Heart left ventricle (tissue), 16 donors: Measurements from ENCODE around the gene BRPF1. TPM values are rescaled to one million over a fixed set of nuclear protein-coding genes. Genes with fewer than 3 reads are reported as not detected.
A peak's percentile ranks its signal among the peaks of the same experiment; 100 is the strongest.

Source experiments
- ATAC-seq, 4 donors: fragments of 200-7000 bp; cut with Tn5 transposase; one replicate each; pipeline ENCODE4 v1.9.1; 2020 to 2022; ENCODE audit warnings: moderate library complexity in 4 of 4, mild to moderate bottlenecking in 3 of 4, moderate number of reproducible peaks in 1 of 4
- DNase-seq, 5 donors: peaks; one replicate each; pipeline ENCODE4 v3.0.0-alpha.2; 2020
- H3K27ac ChIP-seq, 12 donors: fragments of 200-600 bp; sonication (generic) in 4 of 12; one replicate each; pipeline versions ENCODE4 v1.5.0 to v1.8.0; 2016 to 2022; ENCODE audit warnings: mild to moderate bottlenecking in 2 of 12
- H3K27me3 ChIP-seq, 9 donors: fragments of 200-600 bp; sonication (generic) in 2 of 9; one replicate each; pipeline versions ENCODE4 v1.5.1 to v1.8.0; 2016 to 2022; ENCODE audit warnings: mild to moderate bottlenecking in 3 of 9
- H3K36me3 ChIP-seq, 9 donors: fragments of 200-600 bp; sonication (generic) in 2 of 9; one replicate each; pipeline versions ENCODE4 v1.5.0 to v1.8.0; 2018 to 2022; ENCODE audit warnings: mild to moderate bottlenecking in 2 of 9
- H3K4me1 ChIP-seq, 12 donors: fragments of 200-600 bp; sonication (generic) in 4 of 12; one replicate each; pipeline versions ENCODE4 v1.5.0 to v1.8.0; 2016 to 2022; ENCODE audit warnings: mild to moderate bottlenecking in 3 of 12
- H3K4me3 ChIP-seq, 12 donors: fragments of 200-600 bp; sonication (generic) in 4 of 12; one replicate each; pipeline versions ENCODE4 v1.5.0 to v1.8.0; 2017 to 2022; ENCODE audit warnings: mild to moderate bottlenecking in 9 of 12, moderate library complexity in 4 of 12
- H3K9me3 ChIP-seq, 12 donors: fragments of 200-600 bp; sonication (generic) in 4 of 12; one replicate each; pipeline versions ENCODE4 v1.5.0 to v1.8.0; 2016 to 2022; ENCODE audit warnings: mild to moderate bottlenecking in 1 of 12
- POLR2A ChIP-seq, 2 donors: fragments of 450-650 bp; IDR thresholded peaks; one replicate each; pipeline ENCODE4 v1.6.1; 2017; ENCODE audit warnings: antibody characterized with exemption in 2 of 2, mild to moderate bottlenecking in 2 of 2, moderate library complexity in 2 of 2
- WGBS, 4 donors: extraction: QIAGEN DNeasy Blood & Tissue Kit in 2 of 4; methylation state at CpG; one replicate each; pipeline versions ENCODE4 v1.1.5 to v1.1.7; 2013 to 2018; 5-methylcytosine and 5-hydroxymethylcytosine counted together
- intact Hi-C, 10 donors: fragments of 100-400 bp; cut with DNase I; formaldehyde crosslinking; loops; one replicate each; pipeline versions ENCODE4 v1.11.1 to v1.14.2; 2022
- polyA plus RNA-seq, 2 donors: library from polyadenylated mRNA; stranded (reverse); fragments of 200-250 nt; gene quantifications; one replicate each; pipeline ENCODE4 v1.2.3, GENCODE V29; 2013
- total RNA-seq, 9 donors: library from RNA; depleted of rRNA in 2 of 9; stranded (reverse); fragments of >200 nt in 2 of 9; fragmentation: NEBNext Ultra II Directional in 3 of 9; extraction: Animal tissue kit (Norgen Biotek cat#: 25700) in 3 of 9; gene quantifications; one replicate each; pipeline versions ENCODE4 v1.1.0 to v1.2.4, GENCODE V29; 2016 to 2023
- TF ChIP-seq, protein P1 (sequence below), 12 donors: fragments of 200-600 bp; sonication (generic) in 4 of 12; IDR thresholded peaks; one replicate each; pipeline versions ENCODE4 v1.5.0 to v1.8.0; 2018 to 2022; ENCODE audit warnings: antibody characterized with exemption in 12 of 12, mild to moderate bottlenecking in 5 of 12
- donor health status: ischemic (EF 13 %, LVEDD 7.1; RV severe dilation, severe dysfunction).
- donor health status: healthy with polysubstance abuse.
- donor health status: DM: no; HTN: yes; CAD: no.
- donor health status: DM: no; HTN: no; CAD: no.
- donor health status: ischemic (EF 25% LVEDD 6.9; RV normal size, moderate dysfunction).
- donor health status: ischemic (EF 25% LVEDD 5.7; RV mildly dilated, moderate dysfunction).
- donor health status: healthy.
- donor health status: DM: yes; HTN: yes; CAD: no.
- donor health status: ischemic (EF 35%, LVEDD 5.7; RV mildly dilated, moderate dysfunction).
- donor health status: nonischemic (EF 11% LVEDD 7.7; RV severe dilation, severe dysfunction).
- donor health status: DM: yes; HTN: yes; CAD: no.
- donor health status: PGD.
- donor health status: ischemic (EF 29% LVEDD 5.4; RV normal size, mild dysfunction).
- donor health status: nonischemic (EF 23%, LVEDD 6.1; RV moderate dilation, normal function).

Gene BRPF1
- total and polyA plus RNA-seq, 11 donors, result 5.5 to 17.8 (median 10.6) TPM

DNA sequence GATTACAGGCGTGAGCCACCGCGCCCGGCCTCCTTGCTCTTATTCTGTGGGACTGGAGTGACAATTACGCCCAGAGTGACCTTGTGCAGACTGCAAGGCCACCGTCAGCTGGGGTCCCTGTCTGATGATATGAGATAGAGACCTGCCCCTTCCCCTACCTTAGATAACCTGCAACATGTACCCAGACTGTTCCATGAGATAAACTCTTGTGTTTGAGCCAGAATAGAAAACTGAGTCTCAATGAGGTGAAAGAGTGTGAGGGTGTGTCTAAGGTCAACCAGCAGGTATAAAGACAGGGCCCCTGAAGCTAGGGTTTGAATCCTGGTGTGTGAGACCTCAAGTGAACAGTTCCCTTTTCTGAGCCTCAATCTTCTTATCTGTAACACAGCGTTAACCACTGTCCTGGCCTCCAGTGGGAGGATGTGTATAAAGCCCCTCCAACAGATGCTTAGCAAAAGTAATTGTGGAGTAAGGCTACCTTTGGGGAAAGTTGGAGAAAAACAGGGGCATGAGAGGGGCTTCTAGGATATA, 54.7 kb downstream of the BRPF1 start:
- Histone ChIP-seq H3K4me1 (peaks cover 0 to 25% (median under 1%) of the 10 kb centered on the region in 12 donors), H3K9me3 (no peaks in the 10 kb centered on the region), H3K4me3 (no peak overlapping the region), H3K36me3 (peaks cover 0 to 94% (median 85%) of the 10 kb centered on the region in 9 donors), H3K27me3 (no peaks in the 10 kb centered on the region), H3K27ac (no peak overlapping the region)
- intact Hi-C loops, result loop anchor here in 1 of 10 donors (5.0 kb wide), 1 partner anchor 34 kb away; no protein-coding TSS in a partner anchor
- DNase-seq, result no peak
- no peak for ATAC-seq
- WGBS, 4 donors, result 86 to 94% (median 91%) methylated on average over 7 of the region's 7 CpGs
- no peak for TF ChIP-seq POLR2A (IDR thresholded peaks at IDR 0.05)
- TF ChIP-seq, protein P1, sequence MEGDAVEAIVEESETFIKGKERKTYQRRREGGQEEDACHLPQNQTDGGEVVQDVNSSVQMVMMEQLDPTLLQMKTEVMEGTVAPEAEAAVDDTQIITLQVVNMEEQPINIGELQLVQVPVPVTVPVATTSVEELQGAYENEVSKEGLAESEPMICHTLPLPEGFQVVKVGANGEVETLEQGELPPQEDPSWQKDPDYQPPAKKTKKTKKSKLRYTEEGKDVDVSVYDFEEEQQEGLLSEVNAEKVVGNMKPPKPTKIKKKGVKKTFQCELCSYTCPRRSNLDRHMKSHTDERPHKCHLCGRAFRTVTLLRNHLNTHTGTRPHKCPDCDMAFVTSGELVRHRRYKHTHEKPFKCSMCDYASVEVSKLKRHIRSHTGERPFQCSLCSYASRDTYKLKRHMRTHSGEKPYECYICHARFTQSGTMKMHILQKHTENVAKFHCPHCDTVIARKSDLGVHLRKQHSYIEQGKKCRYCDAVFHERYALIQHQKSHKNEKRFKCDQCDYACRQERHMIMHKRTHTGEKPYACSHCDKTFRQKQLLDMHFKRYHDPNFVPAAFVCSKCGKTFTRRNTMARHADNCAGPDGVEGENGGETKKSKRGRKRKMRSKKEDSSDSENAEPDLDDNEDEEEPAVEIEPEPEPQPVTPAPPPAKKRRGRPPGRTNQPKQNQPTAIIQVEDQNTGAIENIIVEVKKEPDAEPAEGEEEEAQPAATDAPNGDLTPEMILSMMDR (IDR thresholded peaks at IDR 0.05), result no peak

DNA sequence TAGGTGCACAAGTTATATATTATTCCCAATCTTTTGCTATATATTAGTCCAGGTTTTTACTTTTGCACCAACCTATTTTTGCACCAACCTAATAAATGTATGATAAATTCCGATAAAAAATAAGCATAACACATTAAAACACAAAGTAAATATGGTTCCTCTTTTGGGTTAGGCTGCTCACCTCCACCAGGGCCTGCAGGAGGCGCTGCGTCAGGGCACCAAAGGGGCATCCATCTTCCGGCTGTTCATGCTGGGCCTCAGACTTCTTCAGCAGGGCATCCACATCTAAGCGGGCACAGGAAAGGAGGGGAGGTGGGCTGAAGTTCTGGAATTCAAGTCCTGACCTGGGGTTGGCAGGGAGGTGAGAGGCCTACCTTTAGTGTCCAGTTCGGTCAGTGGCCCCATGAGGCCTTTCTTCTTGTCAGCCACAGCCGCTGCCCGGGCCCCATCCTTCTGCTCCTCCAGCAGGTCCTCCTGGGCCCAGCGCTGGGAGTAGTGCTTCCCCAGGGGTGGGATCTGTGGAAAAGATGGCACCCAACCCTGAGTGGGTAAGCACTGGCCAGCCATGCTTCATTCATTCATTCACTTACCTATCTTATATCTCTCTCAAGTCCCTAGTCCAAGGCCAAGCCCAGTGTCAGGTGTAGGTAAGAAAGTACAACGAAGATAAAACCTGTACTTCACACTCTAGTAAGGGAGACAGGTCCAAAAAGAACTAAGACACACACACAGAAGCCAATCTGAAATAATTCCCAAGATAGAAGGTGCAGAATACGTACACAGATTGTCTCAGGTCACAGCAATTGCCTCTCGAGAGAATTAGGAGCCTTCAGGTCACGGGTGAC, 55.5 kb downstream of the BRPF1 start:
- no peaks in the 10 kb centered on the region for H3K27me3 ChIP-seq
- intact Hi-C loops, result loop anchor here in 1 of 10 donors (5.0 kb wide), 1 partner anchor 35 kb away; no protein-coding TSS in a partner anchor
- H3K27ac ChIP-seq, result no peak overlapping the region
- TF ChIP-seq, protein P1 (IDR thresholded peaks at IDR 0.05), result peak in 5 of 12 donors; percentile 19 to 34 (median 28)
- TF ChIP-seq POLR2A (IDR thresholded peaks at IDR 0.05), result no peak
- ATAC-seq (no peak), DNase-seq (no peak)
- H3K4me3 ChIP-seq, result no peak overlapping the region
- H3K9me3 ChIP-seq, result no peaks in the 10 kb centered on the region
- peaks cover 0 to 86% (median 79%) of the 10 kb centered on the region in 9 donors for H3K36me3 ChIP-seq
- 85 to 95% (median 90%) methylated on average over 13 of the region's 13 CpGs for WGBS, 4 donors
- H3K4me1 ChIP-seq, result peaks cover 0 to 24% (median 8%) of the 10 kb centered on the region in 12 donors

DNA sequence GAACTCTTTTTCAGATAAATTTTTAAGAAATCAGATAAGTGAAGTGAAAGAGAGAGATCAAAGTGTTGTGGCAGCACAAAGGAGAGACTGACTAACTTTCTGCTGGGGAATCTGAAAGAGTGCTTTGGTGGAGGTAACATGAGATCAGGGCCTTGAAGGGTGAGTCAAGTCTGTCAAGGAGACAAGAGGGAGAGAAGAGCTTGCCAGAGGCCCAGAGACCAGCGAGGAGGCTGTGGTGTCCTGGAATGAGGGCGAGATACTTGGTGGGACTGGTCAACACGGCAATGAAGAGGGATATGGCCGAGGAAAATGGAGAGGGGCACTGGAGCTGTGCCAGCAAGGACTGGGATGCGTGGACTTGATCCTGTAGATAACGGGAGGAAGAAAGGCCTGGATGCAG, 56.2 kb downstream of the BRPF1 start:
- intact Hi-C loops, result loop anchor here in 1 of 10 donors (5.0 kb wide), 1 partner anchor 35 kb away; no protein-coding TSS in a partner anchor
- Histone ChIP-seq H3K4me3 (no peak overlapping the region), H3K9me3 (no peaks in the 10 kb centered on the region), H3K36me3 (peaks cover 0 to 79% (median 72%) of the 10 kb centered on the region in 9 donors), H3K27me3 (no peaks in the 10 kb centered on the region), H3K27ac (no peak overlapping the region), H3K4me1 (peaks cover 0 to 18% (median 8%) of the 10 kb centered on the region in 12 donors)
- no peak for DNase-seq
- WGBS, 4 donors, result 84 to 88% (median 87%) methylated on average over 6 of the region's 6 CpGs
- no peak for ATAC-seq
- no peak for TF ChIP-seq POLR2A (IDR thresholded peaks at IDR 0.05)
- TF ChIP-seq, protein P1 (IDR thresholded peaks at IDR 0.05), result no peak

DNA sequence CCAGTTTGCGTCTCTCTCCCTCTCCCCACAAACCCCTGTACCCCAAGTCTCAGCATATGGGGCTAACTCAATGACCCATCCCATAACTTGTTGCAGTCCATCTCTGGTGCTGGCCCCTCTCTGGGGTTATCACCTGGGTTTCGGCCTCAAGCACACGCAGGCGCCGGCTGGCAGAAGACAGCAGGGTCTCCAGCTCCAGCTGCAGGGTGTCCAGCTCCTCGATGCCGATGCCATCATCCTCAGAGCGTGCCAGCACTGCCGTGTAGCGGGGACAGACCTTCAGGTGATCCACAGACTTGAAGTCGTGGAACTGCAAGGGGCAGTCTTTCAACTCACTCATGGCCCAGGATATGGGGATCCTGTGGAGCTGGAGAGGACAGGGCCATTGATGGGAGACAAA, 59.6 kb downstream of the BRPF1 start:
- H3K4me1 ChIP-seq, result peaks cover 0 to 43% (median 24%) of the 10 kb centered on the region in 12 donors
- H3K9me3 ChIP-seq, result no peaks in the 10 kb centered on the region
- TF ChIP-seq POLR2A (IDR thresholded peaks at IDR 0.05), result no peak
- TF ChIP-seq, protein P1 (IDR thresholded peaks at IDR 0.05), result no peak
- intact Hi-C loops, result loop anchor here in 6 of 10 donors (1.0 to 10.0 kb wide), 6 partner anchors 39 to 226 kb away; partner anchors contain the start of genes BRPF1 (in 3 of the 6), IL17RC (in 1 of the 6), OGG1 (in 1 of the 6) and RPUSD3 (in 1 of the 6)
- peak overlapping the region in 2 of 12 donors; percentile 77 to 92 for H3K4me3 ChIP-seq
- H3K27ac ChIP-seq, result peak overlapping the region in 5 of 12 donors; percentile 95 to 99 (median 98)
- WGBS, 4 donors, result 88 to 96% (median 90%) methylated on average over 6 to 11 of the region's 11 CpGs
- peaks cover 0 to 59% (median 51%) of the 10 kb centered on the region in 9 donors for H3K36me3 ChIP-seq
- DNase-seq (no peak), ATAC-seq (no peak)
- H3K27me3 ChIP-seq, result no peaks in the 10 kb centered on the region
